HEK293T (cell line): ENCODE results near the gene PPP1R10.

Experiments
- CTCF ChIA-PET: fragments of 350-600 bp; formaldehyde crosslinking; extraction: SDS; loops from one replicate; lab custom pipeline; 2021; ENCODE audit warnings: antibody characterized with exemption, inconsistent platforms; lab: Yijun Ruan, JAX
- POLR2A ChIA-PET: fragments of 350-600 bp; formaldehyde crosslinking; extraction: SDS; loops from one replicate; lab custom pipeline; 2020; ENCODE audit warnings: antibody characterized with exemption, inconsistent platforms; lab: Yijun Ruan, JAX
- DNase-seq: peaks from one replicate; pipeline ENCODE4 v3.0.0; 2012; ENCODE audit warnings: mixed read lengths; ENCODE audit errors: extremely low spot score
- ARNT ChIP-seq: fragments of 450-650 bp; IDR thresholded peaks from 2 replicates; pipeline ENCODE4 v1.6.1; 2017; ENCODE audit warnings: mild to moderate bottlenecking
- BHLHE40 ChIP-seq: fragments of 450-650 bp; IDR thresholded peaks from 2 replicates; pipeline ENCODE4 v1.6.1; 2016; ENCODE audit warnings: mild to moderate bottlenecking, moderate library complexity, borderline replicate concordance
- CTBP1 ChIP-seq: fragments of 450-650 bp; IDR thresholded peaks from 2 replicates; pipeline ENCODE4 v1.6.1; 2016; ENCODE audit warnings: borderline replicate concordance
- ELF4 ChIP-seq: fragments of 450-650 bp; IDR thresholded peaks from 2 replicates; pipeline ENCODE4 v1.6.1; 2017; ENCODE audit warnings: antibody characterized with exemption
- FOXA1 ChIP-seq: fragments of 450-650 bp; IDR thresholded peaks from 2 replicates; pipeline ENCODE4 v1.6.1; 2016; ENCODE audit warnings: mild to moderate bottlenecking
- FOXK2 ChIP-seq: fragments of 450-650 bp; IDR thresholded peaks from 2 replicates; pipeline ENCODE4 v1.6.1; 2016; ENCODE audit warnings: mild to moderate bottlenecking
- FOXM1 ChIP-seq: fragments of 450-650 bp; IDR thresholded peaks from 2 replicates; pipeline ENCODE4 v1.6.1; 2017; ENCODE audit warnings: mild to moderate bottlenecking, borderline replicate concordance
- HDGF ChIP-seq: fragments of 450-650 bp; IDR thresholded peaks from 2 replicates; pipeline ENCODE4 v1.6.1; 2017; ENCODE audit warnings: antibody characterized with exemption, borderline replicate concordance
- L3MBTL2 ChIP-seq: fragments of 450-650 bp; conservative IDR thresholded peaks from 2 replicates; pipeline ENCODE4 v1.6.1; 2016; ENCODE audit warnings: mild to moderate bottlenecking
- LEF1 ChIP-seq: fragments of 450-650 bp; IDR thresholded peaks from 2 replicates; pipeline ENCODE4 v1.6.1; 2017; ENCODE audit warnings: mild to moderate bottlenecking, borderline replicate concordance
- NFRKB ChIP-seq: fragments of 450-650 bp; IDR thresholded peaks from 2 replicates; pipeline ENCODE4 v1.6.1; 2016; ENCODE audit warnings: mild to moderate bottlenecking, moderate library complexity
- PKNOX1 ChIP-seq: fragments of 450-650 bp; IDR thresholded peaks from 2 replicates; pipeline ENCODE4 v1.6.1; 2016
- SP1 ChIP-seq: fragments of 450-650 bp; IDR thresholded peaks from 2 replicates; pipeline ENCODE4 v1.6.1; 2017
- SUZ12 ChIP-seq: fragments of 450-650 bp; IDR thresholded peaks from 2 replicates; pipeline ENCODE4 v1.6.1; 2016; ENCODE audit warnings: mild to moderate bottlenecking
- TARDBP ChIP-seq: fragments of 450-650 bp; IDR thresholded peaks from 2 replicates; pipeline ENCODE4 v1.6.1; 2016
- ZNF384 ChIP-seq: fragments of 450-650 bp; IDR thresholded peaks from 2 replicates; pipeline ENCODE4 v1.6.1; 2016

The PPP1R10 gene

GRCh38 chr6:30556906-30557682, 59.9 kb downstream of the PPP1R10 start, which contains the start of gene PRR3:
Gene PRR3 (plus strand): TSS chr6:30557295. CDS start chr6:30557345, 50 bp downstream.
- ChIA-PET CTCF (interaction anchor here (0.9 kb wide), 1 partner anchor 17 kb away, joined by 3 read pairs; no protein-coding TSS in a partner anchor), POLR2A (interaction anchor here (0.6 to 3.6 kb wide), 15 partner anchors 10 to 601 kb away, joined by 3 to 32 read pairs (median 5); partner anchors contain the start of genes ABCF1 and TCF19)
- DNase-seq: peak; percentile 85
- TF ChIP-seq L3MBTL2: peak; percentile 100
- peak; percentile 36; the same call in 1 of the 2 replicates for TF ChIP-seq PKNOX1
- no peak for TF ChIP-seq BHLHE40
- TF ChIP-seq FOXM1: no peak
- peak; percentile 44; the same call in 1 of the 2 replicates for TF ChIP-seq NFRKB
- TF ChIP-seq ELF4: peak; percentile 60

GRCh38 chr6:30556066-30556905, 60.8 kb downstream of the PPP1R10 start, which contains the start of gene GNL1:
Gene GNL1 (minus strand): TSS chr6:30556489. CDS start chr6:30556203, 286 bp downstream.
- TF ChIP-seq ELF4: 0 out of 2 replicates have a peak, but pooled peaks have one; percentile 15
- TF ChIP-seq CTBP1: peak; percentile 55
- no peak for TF ChIP-seq SUZ12
- peak; percentile 51; the same call in 1 of the 2 replicates for TF ChIP-seq BHLHE40
- TF ChIP-seq TARDBP: peak; percentile 58
- peak; percentile 65 for TF ChIP-seq L3MBTL2
- no peak for TF ChIP-seq FOXA1
- peak; percentile 51; the same call in 1 of the 2 replicates for TF ChIP-seq SP1
- DNase-seq: peak; percentile 85
- POLR2A ChIA-PET: interaction anchor here (0.6 to 3.6 kb wide), 8 partner anchors 10 to 339 kb away, joined by 3 to 32 read pairs (median 16); partner anchors contain the start of gene ABCF1
- CTCF ChIA-PET: interaction anchor here (2.1 kb wide), 1 partner anchor 12 kb away, joined by 14 read pairs; no protein-coding TSS in a partner anchor

- CTCF ChIA-PET: interaction anchor here (1.6 to 2.1 kb wide), 2 partner anchors 11 to 14 kb away, joined by 5 to 14 read pairs; no protein-coding TSS in a partner anchor
- TF ChIP-seq FOXM1 (no peak), BHLHE40 (no peak), NFRKB (no peak), LEF1 (no peak), HDGF (no peak), TARDBP (no peak), CTBP1 (no peak), L3MBTL2 (no peak), FOXA1 (no peak), ZNF384 (no peak), ELF4 (no peak), SP1 (no peak), PKNOX1 (no peak), FOXK2 (no peak), SUZ12 (no peak), ARNT (no peak)
- POLR2A ChIA-PET: interaction anchor here (1.3 to 3.6 kb wide), 7 partner anchors 10 to 62 kb away, joined by 6 to 32 read pairs (median 17); partner anchors contain the start of genes ABCF1, MRPS18B and PPP1R10
- DNase-seq: no peak
These were observed 61.3 kb downstream of the PPP1R10 start for GRCh38 chr6:30555816-30556065.

GRCh38 chr6:30554962-30555815, 61.9 kb downstream of the PPP1R10 start:
- DNase-seq: peak; percentile 29
- TF ChIP-seq CTBP1: no peak
- TF ChIP-seq HDGF: no peak
- TF ChIP-seq FOXA1: no peak
- TF ChIP-seq TARDBP: no peak
- no peak for TF ChIP-seq L3MBTL2
- TF ChIP-seq ZNF384: no peak
- TF ChIP-seq SP1: no peak
- no peak for TF ChIP-seq PKNOX1
- no peak for TF ChIP-seq FOXK2
- no peak for TF ChIP-seq LEF1
- TF ChIP-seq FOXM1: no peak
- TF ChIP-seq BHLHE40: no peak
- TF ChIP-seq ELF4: no peak
- no peak for TF ChIP-seq ARNT
- TF ChIP-seq NFRKB: no peak
- no peak for TF ChIP-seq SUZ12
- POLR2A ChIA-PET: interaction anchor here (0.6 to 3.6 kb wide), 9 partner anchors 8 to 191 kb away, joined by 3 to 32 read pairs (median 10); partner anchors contain the start of genes ABCF1, MRPS18B and PPP1R10
- CTCF ChIA-PET: interaction anchor here (1.6 to 2.1 kb wide), 2 partner anchors 10 to 14 kb away, joined by 5 to 14 read pairs; no protein-coding TSS in a partner anchor
